NT2/D1 (cell line): ENCODE data around the gene SLC15A4.

ENCODE experiments used
- YY1 ChIP-seq: IDR thresholded peaks from 2 replicates; pipeline ENCODE4 v1.6.1; 2011; ENCODE audit not compliant: insufficient read length, insufficient read depth
- ZNF274 ChIP-seq: IDR thresholded peaks from 2 replicates; pipeline ENCODE4 v1.6.1; 2011; ENCODE audit warnings: mild to moderate bottlenecking, low read depth, low read length

DNA sequence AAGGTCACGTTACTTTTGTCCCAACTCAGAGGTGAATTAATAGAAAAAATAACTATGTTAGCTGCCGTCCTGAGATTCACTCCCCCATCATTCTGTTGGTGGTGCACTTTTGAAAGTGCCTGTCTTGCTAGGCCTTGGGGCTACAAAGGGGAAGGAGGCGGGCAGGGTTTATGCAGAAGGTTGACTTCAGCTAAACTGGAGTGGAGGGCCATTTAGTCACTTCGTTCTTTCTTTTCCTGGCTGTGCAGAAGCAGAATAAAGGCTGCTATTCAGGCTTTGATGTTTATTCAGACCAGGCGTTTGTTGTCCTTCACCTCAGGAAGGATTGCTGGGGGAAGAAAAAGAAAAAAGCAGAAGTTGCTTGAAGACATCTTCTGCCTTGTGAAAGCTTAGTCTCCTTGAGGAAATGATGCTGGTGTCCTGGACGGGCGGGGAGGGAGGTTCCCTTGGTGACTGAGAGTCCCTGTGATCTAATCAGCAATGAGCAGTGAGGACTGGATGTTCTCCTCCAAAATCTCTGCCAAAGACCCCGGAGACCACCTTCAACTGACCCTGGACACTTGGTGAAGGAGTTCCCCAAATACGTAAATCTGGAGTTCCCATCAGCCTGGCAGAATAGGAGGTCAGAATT is 33.5 kb upstream of the SLC15A4 start:
- TF ChIP-seq ZNF274: no peak
- no peak for TF ChIP-seq YY1
